Breast epithelium (tissue), 4 donors: ENCODE results near the gene SLC30A1. TPM values are rescaled to one million over a fixed set of nuclear protein-coding genes. Genes with fewer than 3 reads are reported as not detected.

ENCODE experiments used
- DNase-seq, 2 donors: peaks; one replicate each; pipeline ENCODE4 v3.0.0-alpha.2; 2019; ENCODE audit warnings: low spot score in 2 of 2
- H3K27ac ChIP-seq, 2 donors: fragments of 200-600 bp; sonication (generic) in 1 of 2; one replicate each; pipeline ENCODE4 v1.5.1; 2016 to 2019; ENCODE audit warnings: mild to moderate bottlenecking in 1 of 2
- H3K27me3 ChIP-seq, 2 donors: fragments of 200-600 bp; sonication (generic) in 1 of 2; one replicate each; pipeline versions ENCODE4 v1.5.1 to v1.6.0; 2017 to 2019; ENCODE audit warnings: control low read depth in 1 of 2, mild to moderate bottlenecking in 1 of 2
- H3K36me3 ChIP-seq: fragments of 200-600 bp; one replicate; pipeline ENCODE4 v1.5.1; 2019
- H3K4me1 ChIP-seq, 2 donors: fragments of 200-600 bp; sonication (generic); one replicate each; pipeline ENCODE4 v1.5.1; 2016 to 2019; ENCODE audit warnings: control low read depth in 1 of 2
- H3K4me3 ChIP-seq, 3 donors: fragments of 200-600 bp; sonication (generic); 1 replicate in 2 of 3; 2 replicates in 1 of 3; pipeline ENCODE4 v1.5.1; 2016 to 2019; ENCODE audit warnings: mild to moderate bottlenecking in 3 of 3, moderate library complexity in 2 of 3
- H3K9me3 ChIP-seq, 2 donors: fragments of 200-600 bp; sonication (generic) in 1 of 2; one replicate each; pipeline ENCODE4 v1.5.1; 2016 to 2019; ENCODE audit warnings: control low read depth in 1 of 2
- POLR2A ChIP-seq: fragments of 450-650 bp; IDR thresholded peaks from one replicate; pipeline ENCODE4 v1.6.1; 2016; ENCODE audit warnings: antibody characterized with exemption, mild to moderate bottlenecking, moderate library complexity
- POLR2AphosphoS5 ChIP-seq, 3 donors: sonication (generic); formaldehyde crosslinking; IDR thresholded peaks; one replicate each; pipeline ENCODE4 v1.6.1; 2017; ENCODE audit warnings: antibody characterized with exemption in 3 of 3
- intact Hi-C: fragments of 100-400 bp; cut with DNase I; formaldehyde crosslinking; loops from one replicate; pipeline ENCODE4 v1.15.1; 2023; ENCODE audit warnings: low total_unique reads
- total RNA-seq, 3 donors: library from RNA; depleted of rRNA; stranded (reverse); fragments of >200 nt; gene quantifications; one replicate each; pipeline ENCODE4 v1.1.0, GENCODE V29; 2016
- TF ChIP-seq, protein P1 (sequence below), 3 donors: fragments of 450-650 bp; IDR thresholded peaks; one replicate each; pipeline ENCODE4 v1.5.1; 2016 to 2017; ENCODE audit warnings: antibody characterized with exemption in 3 of 3, mild to moderate bottlenecking in 3 of 3, moderate library complexity in 3 of 3

The SLC30A1 gene
- total RNA-seq, 3 donors from 2014 or later: 16.1 to 21.2 (median 16.3) TPM

DNA sequence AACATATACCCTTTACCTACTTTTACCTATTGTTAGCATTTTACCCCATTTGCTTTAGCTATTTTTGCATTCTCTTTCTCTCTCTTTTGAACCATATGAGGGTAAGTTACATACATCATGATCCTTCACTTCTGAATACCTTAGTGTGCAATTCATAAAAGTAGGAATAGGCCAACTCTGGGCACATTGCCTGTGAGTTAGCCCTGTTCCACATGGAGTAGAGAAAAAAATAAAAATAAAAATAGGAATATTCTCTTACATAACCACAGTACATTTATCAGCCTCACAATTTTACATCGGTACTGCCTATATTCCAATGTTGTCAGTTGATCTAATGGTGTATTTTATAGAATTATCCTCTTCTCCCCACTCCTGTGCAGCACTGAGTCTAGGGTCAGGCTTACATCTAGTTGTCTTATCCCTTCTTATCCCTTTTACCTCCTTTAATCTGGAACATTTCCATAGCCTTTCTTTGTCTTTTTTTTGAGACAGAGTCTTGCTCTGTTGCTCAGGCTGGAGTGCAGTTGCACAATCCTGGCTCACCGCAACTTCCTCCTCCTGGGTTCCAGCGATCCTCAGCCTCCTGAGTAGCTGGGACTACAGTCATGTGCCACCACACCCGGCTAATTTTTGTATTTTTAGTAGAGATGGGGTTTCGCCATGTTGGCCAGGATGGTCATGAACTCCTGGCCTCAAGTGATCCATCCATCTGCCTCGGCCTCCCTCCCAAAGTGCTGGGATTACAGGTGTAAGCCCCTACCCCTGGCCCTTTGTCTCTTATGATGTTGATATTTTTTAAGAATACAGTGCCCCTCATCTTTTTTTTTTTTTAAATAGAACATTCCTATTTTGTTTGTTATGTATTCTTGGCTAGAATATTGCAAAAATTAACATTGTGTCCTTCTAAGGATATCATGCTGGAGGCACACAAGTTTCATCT lies 11.1 kb upstream of the SLC30A1 start:
- H3K27ac ChIP-seq: peak overlapping the region; percentile 2 to 43
- TF ChIP-seq POLR2AphosphoS5 (IDR thresholded peaks at IDR 0.05) (peak; percentile 52 to 78 (median 59)), POLR2A (no peak)
- TF ChIP-seq, protein P1, sequence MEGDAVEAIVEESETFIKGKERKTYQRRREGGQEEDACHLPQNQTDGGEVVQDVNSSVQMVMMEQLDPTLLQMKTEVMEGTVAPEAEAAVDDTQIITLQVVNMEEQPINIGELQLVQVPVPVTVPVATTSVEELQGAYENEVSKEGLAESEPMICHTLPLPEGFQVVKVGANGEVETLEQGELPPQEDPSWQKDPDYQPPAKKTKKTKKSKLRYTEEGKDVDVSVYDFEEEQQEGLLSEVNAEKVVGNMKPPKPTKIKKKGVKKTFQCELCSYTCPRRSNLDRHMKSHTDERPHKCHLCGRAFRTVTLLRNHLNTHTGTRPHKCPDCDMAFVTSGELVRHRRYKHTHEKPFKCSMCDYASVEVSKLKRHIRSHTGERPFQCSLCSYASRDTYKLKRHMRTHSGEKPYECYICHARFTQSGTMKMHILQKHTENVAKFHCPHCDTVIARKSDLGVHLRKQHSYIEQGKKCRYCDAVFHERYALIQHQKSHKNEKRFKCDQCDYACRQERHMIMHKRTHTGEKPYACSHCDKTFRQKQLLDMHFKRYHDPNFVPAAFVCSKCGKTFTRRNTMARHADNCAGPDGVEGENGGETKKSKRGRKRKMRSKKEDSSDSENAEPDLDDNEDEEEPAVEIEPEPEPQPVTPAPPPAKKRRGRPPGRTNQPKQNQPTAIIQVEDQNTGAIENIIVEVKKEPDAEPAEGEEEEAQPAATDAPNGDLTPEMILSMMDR (IDR thresholded peaks at IDR 0.05): no peak
- intact Hi-C loops: no loop called here
- no peaks in the 10 kb centered on the region for H3K4me1 ChIP-seq
- peak in 1 of 2 donors; percentile 77 for DNase-seq
- H3K36me3 ChIP-seq: no peaks in the 10 kb centered on the region
- no peaks in the 10 kb centered on the region for H3K9me3 ChIP-seq
- H3K4me3 ChIP-seq: no peak overlapping the region
- H3K27me3 ChIP-seq: no peaks in the 10 kb centered on the region

DNA sequence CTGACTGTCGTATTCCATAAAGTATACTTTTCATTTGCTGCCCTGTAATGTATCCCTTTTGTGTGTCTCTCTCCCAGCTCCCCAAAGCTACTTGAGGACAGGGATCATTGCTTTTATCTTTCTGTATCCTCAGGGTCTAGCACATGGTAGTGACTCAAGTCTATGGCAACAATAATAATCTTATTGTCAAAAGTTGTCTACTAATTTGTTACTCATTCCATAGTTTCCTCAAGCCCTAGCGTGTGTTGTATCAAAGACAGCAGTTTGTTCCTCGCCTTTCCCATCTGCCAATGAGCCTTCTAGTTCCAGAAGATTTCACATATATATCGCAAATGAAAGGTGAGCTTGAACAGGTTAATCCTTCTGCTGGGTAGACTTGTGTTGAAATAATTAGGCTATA lies 9.8 kb upstream of the SLC30A1 start:
- Histone ChIP-seq H3K27me3 (no peaks in the 10 kb centered on the region), H3K36me3 (no peaks in the 10 kb centered on the region), H3K4me3 (no peak overlapping the region), H3K9me3 (no peaks in the 10 kb centered on the region), H3K4me1 (no peaks in the 10 kb centered on the region), H3K27ac (no peak overlapping the region)
- TF ChIP-seq POLR2A: no peak
- TF ChIP-seq, protein P1 (IDR thresholded peaks at IDR 0.05): no peak
- TF ChIP-seq POLR2AphosphoS5 (IDR thresholded peaks at IDR 0.05): no peak
- no peak for DNase-seq
- intact Hi-C loops: no loop called here

DNA sequence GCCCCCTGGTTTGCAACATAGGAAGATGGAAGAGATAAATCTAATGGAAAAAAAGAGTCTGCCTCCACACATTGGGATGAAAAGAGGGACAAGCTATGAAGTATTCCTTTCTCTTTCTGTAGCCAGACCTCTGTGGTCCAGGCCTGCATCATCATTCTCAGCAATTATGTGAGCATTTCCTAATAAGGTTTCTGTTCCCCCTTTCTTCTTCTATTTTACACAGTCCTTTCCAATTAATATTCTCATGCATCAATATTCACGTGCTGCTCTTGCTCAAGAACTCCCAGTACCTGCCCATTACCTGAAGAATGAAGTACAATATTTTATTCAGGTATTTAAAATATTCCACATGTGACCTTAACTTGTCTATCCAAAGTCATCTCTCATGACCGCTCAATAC lies 8.2 kb upstream of the SLC30A1 start:
- Histone ChIP-seq H3K4me1 (no peaks in the 10 kb centered on the region), H3K36me3 (no peaks in the 10 kb centered on the region), H3K4me3 (no peak overlapping the region), H3K27me3 (no peaks in the 10 kb centered on the region), H3K27ac (no peak overlapping the region), H3K9me3 (no peaks in the 10 kb centered on the region)
- TF ChIP-seq, protein P1 (IDR thresholded peaks at IDR 0.05): no peak
- no peak for TF ChIP-seq POLR2A
- TF ChIP-seq POLR2AphosphoS5 (IDR thresholded peaks at IDR 0.05): no peak
- DNase-seq: no peak
- intact Hi-C loops: no loop called here

DNA sequence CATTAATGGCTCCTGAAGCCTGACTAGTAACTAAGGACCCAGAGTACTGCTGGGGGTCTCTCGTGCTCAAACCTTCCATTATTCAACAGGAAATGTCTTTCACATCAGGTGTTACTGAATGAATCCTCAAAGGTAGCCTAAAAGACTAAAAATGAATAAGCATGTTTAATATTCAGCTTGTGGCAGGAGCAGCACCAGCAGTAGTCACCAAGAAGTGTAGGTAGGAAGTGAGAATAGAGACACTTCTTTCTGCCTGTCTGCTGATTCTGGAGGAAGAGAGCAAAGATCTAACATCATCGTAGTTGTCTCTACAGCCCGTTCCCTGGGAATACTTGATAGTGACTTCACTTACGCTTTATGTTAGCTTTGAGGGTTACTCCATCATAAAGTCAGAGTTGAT lies 7.6 kb upstream of the SLC30A1 start:
- Histone ChIP-seq H3K27ac (no peak overlapping the region), H3K4me1 (no peaks in the 10 kb centered on the region), H3K36me3 (no peaks in the 10 kb centered on the region), H3K27me3 (no peaks in the 10 kb centered on the region), H3K9me3 (no peaks in the 10 kb centered on the region), H3K4me3 (no peak overlapping the region)
- no peak for TF ChIP-seq POLR2A
- TF ChIP-seq, protein P1 (IDR thresholded peaks at IDR 0.05): no peak
- no peak for TF ChIP-seq POLR2AphosphoS5 (IDR thresholded peaks at IDR 0.05)
- intact Hi-C loops: no loop called here
- no peak for DNase-seq
